ENCODE results near the gene RPS6KL1. TPM values are rescaled to one million over a fixed set of nuclear protein-coding genes. Genes with fewer than 3 reads are reported as not detected.

The RPS6KL1 gene, protein sequence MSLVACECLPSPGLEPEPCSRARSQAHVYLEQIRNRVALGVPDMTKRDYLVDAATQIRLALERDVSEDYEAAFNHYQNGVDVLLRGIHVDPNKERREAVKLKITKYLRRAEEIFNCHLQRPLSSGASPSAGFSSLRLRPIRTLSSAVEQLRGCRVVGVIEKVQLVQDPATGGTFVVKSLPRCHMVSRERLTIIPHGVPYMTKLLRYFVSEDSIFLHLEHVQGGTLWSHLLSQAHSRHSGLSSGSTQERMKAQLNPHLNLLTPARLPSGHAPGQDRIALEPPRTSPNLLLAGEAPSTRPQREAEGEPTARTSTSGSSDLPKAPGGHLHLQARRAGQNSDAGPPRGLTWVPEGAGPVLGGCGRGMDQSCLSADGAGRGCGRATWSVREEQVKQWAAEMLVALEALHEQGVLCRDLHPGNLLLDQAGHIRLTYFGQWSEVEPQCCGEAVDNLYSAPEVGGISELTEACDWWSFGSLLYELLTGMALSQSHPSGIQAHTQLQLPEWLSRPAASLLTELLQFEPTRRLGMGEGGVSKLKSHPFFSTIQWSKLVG
- 1 to 10 TPM; 1.2 to 2.0 (median 1.6) TPM for polyA plus RNA-seq (ENCODE audit: insufficient read length in 4 of 4)

DNA sequence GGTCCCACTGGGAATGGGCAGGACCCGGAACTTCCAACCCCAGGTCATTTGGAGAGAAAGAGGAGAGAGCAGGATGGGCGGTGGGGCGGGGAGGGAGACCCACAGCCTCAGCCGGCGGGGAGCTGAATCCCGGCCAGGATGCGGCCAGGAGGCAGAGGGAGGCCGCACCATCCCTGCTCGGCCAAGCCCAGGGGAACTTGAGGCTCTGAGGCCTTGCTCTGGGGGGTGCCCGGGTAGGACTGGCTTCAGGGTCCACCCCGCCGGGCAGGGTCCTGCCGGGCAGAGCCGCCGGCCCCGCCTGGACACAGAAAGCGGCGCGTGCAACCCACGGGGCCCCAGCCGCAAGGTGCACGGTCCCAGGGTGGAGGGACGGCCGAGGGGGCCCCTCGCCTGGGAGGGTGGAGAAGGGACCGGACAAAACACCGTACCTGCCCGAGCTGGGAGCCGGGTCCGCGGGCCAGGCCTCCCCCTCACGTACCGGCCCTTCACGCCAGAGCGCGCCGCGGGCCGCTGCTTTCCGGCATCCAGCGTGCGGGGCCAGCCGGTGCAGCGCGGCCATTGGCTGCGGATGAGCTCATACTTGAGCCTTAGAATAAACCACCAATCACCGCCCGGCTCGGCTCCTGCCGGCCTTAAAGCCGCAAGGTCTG is at the start of gene RPS6KL1:
Gene RPS6KL1, minus strand, starts transcription at position 509 of the 650 bp plus-strand sequence. CDS start 1,719 bp downstream, outside the sequence.
- DNase-seq (ENCODE audit: low read depth in 4 of 4, low spot score in 3 of 4) = peak; percentile 40 to 69 (median 56)

DNA sequence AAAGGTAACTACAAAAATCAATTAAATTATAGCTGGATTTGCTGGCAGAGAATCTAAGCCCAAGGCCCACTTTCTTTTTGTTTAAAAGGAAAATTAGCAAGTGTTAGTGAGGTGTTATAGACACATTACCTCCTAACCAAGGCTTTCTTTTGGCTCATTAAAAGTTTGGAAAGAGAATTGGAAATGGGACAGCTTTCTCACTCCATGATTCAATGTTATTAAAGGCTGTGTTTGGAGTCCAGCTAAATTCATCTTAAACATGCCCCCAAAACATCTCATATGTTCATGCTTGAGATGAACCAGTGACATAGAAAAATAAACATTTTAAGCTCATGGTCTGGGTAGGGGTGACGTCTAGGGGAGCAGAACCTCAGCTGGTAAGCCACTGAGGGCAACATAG is 45.8 kb upstream of the RPS6KL1 start:
- DNase-seq (ENCODE audit: low read depth in 4 of 4, low spot score in 3 of 4) = no peak

DNA sequence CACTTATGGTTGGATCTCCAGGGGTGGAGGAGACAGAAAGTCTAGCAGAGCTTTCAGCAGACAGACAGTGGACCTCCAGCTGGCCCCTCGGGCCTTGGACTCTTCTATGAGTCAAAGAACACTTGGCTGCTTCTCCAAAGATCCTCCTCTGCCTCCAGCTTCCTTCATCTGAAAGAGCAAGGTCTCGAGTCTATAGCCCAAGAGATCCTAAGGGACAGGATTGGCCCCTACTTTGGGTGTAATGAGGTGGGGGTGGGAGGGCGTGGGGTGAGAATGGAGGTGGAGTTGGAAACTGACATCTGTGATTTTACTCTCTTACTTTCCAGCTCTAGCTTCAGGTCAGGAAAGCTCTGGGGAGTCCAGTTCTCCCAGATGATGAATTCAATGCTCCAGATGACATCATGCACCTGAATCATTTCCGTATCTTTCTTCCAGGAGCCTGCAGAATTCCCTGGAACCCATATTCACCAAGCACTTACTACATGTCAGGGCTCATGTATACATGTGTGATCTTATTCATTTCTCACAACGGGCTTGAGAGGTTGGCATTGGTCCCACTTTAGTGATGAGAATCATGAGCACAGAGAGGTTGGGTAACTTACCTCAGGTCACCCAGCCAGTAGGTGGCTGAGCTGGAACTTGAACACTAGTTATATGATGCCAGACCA is 42.6 kb upstream of the RPS6KL1 start:
- no peak for DNase-seq (ENCODE audit: low read depth in 4 of 4, low spot score in 3 of 4)

DNA sequence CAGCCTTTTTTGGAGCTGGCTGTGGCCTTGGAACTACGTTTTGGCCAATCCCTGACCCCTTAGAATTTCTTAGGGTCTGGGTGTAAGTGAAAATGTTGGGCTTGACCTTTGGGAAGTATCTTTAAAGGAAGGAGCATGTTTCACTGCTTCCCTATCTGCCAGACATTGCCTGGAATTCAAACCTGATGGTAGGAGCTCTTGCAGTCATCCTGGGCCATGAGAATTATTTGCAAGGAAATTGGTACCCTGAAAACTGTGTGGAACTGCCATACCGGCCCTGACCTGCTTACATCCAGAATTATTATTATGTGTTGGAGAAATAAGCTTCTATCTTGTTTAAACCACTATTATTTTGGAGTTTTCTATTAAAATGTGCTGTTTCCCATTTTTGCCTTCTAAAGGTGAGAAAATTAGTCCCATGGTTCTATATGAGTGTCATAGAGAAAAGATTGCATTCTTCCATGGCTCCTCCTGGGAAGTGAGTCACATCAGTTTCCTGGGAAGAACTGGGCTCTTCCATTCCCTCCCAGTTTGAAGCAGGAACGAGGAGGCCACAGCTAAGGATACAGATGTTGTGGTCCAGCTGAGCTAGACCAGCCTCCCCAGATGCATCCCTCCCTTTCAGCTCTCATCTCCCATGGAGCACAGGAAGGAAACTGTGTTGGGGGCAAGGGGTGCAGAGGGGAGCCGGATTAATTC is 41.9 kb upstream of the RPS6KL1 start:
- DNase-seq (ENCODE audit: low read depth in 4 of 4, low spot score in 3 of 4) = no peak

DNA sequence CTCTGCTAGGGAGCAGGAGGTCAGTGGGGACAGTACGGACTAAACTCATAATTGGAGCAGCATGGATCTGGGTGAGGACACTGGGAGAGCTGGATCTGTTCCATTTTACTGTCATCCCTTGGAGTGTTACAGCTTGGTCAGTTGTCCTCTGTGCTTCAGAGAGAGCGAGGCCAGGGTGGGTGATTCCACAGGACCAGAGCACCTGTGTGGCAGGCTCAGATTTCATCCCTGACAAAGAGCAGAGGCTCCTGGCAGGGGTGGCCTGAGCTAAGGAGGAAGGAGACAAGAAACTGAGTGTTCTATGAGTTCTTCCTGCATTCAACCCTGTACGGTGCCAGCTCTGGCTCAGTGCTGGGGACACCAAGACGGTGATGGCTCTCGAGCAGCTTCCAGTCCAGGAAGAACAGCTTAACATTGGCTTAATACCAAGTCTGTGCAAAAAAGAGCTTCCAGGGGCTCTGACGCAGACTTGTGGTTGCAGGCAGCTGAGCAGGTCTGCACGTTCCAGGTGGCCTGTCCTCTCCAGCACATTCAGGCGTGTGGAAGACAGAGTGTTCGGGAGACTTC is 40.7 kb upstream of the RPS6KL1 start:
- DNase-seq (ENCODE audit: low read depth in 4 of 4, low spot score in 3 of 4) = no peak

DNA sequence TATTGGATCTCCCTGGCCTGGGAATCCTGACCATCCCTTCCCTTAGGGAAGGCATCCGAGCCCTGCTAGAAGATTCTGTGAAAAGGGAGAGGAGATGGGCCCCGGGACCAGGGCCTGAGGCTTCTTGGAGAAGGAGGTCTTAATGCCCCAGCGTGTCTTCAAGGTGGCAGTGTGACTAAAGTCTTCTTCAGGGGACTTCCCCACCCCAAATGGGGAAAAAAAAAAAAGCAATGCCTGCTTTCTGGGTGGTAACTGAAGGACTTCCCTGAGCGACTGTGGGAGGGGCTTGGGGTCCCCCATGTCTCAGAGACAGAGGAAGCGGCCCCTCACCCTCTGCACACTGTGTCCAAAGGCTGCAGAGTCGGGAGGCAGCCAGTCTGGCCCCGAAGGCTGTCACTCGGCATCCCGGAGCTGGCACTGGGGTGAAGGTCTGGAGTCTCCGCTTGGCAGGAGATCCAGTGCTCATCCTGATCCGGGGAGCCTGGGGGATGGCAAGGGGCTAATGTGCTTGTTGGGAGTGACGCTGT is 40.2 kb upstream of the RPS6KL1 start:
- DNase-seq (ENCODE audit: low read depth in 4 of 4, low spot score in 3 of 4) = no peak

DNA sequence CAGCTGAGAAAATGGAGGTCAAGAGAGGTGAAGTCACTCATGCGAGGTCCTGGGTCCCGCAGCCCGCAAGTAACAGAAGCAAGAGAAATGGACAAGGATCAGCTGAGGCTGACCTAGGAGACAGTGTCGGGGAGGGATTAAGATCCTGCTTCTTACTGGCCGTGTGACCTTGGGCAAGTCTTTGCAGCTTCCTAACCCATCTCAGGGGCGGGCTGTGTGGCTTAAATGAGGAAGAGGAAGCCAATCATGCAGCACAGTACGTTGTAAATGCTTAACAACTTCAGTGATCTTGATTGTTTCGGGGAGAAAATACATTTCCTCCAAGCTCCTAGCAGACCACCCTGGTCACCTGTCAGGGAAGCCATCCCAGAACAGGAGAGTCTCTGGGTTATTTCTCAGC is 39.4 kb upstream of the RPS6KL1 start:
- DNase-seq (ENCODE audit: low read depth in 4 of 4, low spot score in 3 of 4) = no peak

DNA sequence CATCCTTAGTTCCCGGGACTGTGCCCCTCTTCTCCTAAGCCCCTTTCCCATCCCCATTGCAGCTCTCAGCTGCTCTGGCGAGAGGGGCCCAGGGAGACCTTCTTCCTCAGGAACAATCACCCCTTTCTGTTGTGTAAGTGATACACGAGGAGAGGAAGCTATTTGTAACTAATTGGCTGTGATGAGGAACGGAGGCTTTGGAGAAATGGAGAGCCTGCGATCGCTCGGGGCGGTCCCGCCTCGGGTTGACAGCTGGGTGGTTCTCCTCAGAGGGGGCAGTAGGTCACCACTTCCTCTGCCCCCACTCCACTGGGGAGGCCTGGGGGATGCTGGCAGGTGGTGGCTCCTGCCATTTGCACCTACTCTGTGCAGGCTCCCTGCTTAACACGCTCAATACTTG is 39.0 kb upstream of the RPS6KL1 start:
- DNase-seq (ENCODE audit: low read depth in 4 of 4, low spot score in 3 of 4) = no peak

DNA sequence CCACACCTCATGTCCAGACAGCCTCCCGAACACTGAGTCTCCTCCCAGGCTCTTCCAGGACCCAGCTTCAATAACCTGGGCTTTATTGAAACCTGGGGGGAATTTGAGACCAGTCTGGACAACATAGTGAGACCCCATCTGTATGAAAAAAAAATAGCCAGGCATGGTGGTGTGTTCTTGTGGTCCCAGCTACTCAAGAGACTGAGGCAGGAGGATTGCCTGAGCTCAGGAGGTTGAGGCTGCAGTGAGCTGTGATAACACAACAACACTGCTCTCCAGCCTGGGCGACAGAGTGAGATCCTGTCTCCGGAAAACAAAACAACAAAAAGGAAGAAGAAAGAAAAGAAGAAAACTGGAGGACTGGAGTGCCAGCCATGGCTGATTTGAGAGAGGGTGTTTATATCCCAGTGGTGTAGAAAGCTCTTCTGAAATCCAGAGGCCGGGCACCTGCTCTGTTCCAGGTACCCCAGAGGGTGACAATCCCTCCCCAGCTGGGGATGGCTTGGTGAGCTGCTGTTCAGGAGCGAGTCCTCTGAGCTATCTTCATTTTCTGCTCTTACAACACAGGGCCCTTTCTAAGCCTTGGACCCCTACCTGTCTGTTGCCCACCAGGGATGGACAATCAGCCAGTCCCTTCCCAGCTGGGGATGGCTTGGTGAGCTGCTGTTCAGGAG is 38.3 kb upstream of the RPS6KL1 start:
- DNase-seq (ENCODE audit: low read depth in 4 of 4, low spot score in 3 of 4) = no peak

DNA sequence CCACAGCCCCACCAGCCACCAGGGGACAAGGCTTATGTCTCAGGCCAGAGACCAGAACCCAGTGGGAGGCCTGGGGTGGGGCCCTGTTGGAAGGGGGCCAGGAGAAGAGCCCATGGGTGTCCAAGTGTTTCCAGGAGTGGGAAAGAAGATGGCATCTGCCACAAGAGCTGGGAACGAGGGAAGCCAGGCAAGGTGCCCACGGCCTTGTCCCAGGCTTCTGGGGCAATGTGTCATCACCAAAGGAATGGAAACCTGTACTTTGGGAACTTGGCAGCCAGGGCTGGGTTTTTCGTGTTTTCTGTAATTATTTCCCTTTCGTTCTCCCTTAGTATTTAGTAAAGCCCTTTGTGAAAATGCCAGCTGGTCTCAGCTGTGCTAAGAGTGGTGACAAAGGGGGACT is 37.7 kb upstream of the RPS6KL1 start:
- DNase-seq (ENCODE audit: low read depth in 4 of 4, low spot score in 3 of 4) = no peak

DNA sequence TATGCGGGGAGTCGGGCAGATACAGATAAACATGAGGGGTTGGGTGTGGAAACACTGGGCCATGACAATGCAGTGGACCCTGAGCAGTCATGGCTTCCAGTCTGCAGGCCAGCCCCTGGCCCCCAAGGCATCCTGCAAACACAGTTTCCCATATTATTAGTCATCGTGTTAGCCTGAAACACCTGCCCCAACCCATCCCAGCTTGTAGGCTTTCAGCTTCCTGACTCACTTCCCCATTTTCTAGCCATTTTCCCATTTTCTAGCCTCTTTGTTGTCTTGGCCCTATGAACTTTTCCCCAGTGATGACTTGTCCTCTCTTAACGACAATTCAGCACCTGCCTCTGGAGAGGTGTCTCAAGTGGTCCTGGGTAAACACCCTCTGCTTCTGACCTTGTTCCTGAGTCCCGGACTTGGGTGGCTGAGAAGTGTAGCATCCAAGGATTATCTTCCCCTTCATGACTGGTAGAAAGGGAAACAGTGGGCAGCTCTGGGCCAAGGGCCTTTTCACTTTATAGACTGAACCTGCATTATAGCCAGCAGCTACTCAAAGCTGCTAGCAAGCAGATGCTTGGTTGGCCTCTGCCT is 36.6 kb upstream of the RPS6KL1 start:
- DNase-seq (ENCODE audit: low read depth in 4 of 4, low spot score in 3 of 4) = no peak

DNA sequence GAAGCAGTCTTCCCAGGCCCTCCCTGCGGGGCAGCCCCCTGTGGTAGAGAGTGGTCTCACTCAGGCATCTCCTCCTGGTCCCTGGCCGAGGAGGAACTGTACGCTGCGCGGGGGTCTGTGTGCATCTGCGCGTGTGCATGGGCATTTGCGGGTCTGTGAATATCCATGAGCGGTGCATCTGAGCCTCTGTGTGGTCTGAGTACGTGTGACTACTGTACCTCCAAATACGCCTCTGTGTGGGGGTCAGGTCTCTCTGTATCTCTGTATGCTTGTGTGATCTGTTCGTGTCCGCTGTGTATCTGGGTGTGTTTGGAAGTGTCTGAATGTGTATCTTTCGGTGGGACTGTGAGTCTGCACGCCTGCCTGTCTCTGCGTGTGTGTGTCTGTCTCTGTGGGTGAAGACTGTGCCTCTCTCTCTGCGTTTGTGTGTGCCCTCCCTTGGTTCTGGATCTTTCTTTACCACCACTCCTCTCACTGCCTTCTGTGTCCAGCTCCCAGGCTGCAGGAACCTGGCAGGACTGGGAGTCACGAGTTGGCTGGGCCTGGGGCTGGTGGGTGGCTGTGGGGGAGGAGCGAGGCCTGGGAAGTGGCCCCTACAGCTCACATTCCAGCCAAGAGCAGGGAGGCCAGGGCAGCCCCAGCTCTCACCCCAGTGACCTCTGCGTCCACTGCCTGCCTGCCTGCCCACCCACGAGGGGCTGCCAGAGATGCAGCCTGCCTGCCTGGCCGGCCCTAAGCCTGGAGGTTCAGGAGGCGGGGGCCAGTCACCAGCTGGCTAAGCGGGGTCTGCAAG is 33.4 kb upstream of the RPS6KL1 start:
- DNase-seq (ENCODE audit: low read depth in 4 of 4, low spot score in 3 of 4) = no peak

DNA sequence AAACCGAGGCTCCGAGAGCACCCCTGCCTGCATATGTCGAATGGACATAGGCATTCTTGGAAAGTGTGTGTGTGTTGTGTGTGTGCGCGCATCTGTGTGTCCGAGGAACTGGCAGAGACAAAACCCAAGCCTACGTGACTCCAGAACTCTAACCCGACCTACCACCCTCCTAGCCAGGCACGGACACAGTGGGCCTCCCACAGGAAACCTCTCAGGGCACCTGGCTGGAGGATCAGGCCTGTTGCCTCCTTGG is 32.9 kb upstream of the RPS6KL1 start:
- no peak for DNase-seq (ENCODE audit: low read depth in 4 of 4, low spot score in 3 of 4)

DNA sequence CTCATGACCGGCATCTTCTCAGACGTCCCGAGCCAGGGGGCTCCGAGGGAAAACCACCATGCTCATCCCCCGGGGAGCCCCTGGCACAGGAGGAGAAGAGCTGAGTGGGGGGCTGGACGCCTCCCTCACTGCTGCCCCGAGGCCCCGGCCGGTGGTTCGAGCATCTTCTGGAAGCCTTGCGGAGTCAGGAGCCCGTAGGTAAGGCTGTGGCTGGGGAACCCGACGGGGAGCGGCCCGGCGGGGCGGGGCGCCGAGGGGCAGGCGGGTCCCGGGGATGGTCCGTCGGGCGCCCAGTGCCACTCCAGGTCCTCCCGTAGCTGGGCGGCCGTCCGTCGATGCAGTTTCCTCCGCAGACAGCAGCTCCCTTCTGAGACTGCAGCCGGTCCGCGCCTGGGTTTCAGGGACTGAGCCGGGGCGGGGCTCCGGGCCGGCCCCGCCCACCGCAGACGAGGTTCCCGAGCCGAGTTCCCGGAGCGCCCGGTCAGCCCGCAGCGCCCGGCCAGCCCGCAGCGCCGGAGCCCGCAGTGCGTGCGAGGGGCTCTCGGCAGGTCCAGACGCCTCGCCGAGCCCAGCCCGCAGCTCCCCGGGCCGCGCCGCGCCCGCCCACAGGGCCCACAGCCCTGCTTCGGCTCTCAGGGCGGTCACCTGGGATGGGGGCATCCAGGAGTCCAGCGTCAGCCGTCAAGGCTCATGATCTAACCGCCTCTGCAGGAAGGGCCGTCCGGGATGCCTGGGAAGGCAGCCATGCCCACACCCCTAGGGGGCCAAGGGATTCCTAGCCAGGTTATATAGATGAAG is 32.4 kb upstream of the RPS6KL1 start, which contains the start of gene PGF:
Gene PGF, minus strand, starts transcription at position 369 of the 798 bp plus-strand sequence. Its CDS starts 355 bp downstream, at position 14.
- DNase-seq (ENCODE audit: low read depth in 4 of 4, low spot score in 3 of 4) = no peak

DNA sequence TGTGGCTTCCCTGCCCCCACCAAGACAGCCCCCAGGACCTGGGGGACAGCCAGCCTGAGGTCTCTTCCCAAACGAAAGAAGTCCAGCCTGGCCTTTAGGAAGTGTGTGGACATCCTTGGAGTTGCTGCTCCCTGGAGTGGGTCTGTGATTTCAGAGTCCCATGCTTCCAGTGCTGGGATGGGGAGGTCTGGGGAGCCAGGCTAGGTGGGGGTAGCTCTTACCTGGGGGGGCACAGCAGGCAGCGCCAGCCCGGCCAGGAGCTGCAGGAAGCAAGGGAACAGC is 31.8 kb upstream of the RPS6KL1 start:
- no peak for DNase-seq (ENCODE audit: low read depth in 4 of 4, low spot score in 3 of 4)

DNA sequence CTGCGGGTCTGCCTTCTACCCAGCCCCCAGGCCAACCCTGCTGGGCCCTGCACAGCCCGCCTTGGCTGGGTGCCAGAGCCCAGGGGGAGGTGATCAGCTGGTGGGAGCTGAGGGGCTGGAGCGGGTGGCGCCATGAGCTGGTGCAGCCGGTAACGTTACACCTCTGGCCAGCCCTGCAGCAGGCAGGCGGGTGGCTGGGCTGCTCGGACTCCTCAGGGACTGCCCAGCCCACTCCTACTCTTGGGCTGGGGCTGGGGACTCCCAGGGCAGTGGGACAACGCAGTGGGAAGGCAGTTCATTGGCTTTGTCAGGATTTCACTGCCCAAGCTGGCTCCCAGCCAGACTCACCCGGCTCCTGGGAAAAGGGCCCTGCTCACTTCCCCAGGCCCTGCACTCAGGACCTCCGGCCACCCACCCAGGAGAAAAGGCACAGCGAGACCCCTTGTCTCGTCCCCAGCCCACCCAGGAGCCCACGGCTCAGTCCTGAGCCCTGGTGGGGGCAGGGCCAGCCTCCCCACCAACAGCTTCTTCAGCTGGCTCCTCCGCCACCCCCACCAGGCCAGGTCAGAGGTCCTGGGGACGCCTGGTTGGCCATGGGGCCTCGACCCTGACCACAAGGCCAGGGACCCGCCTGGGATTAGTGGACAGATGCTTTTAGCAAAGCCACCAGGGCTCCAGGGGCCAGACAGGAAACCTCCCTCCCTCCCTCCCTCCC is 31.3 kb upstream of the RPS6KL1 start:
- peak in 2 of 4 donors; percentile 62 for DNase-seq (ENCODE audit: low read depth in 4 of 4, low spot score in 3 of 4)

DNA sequence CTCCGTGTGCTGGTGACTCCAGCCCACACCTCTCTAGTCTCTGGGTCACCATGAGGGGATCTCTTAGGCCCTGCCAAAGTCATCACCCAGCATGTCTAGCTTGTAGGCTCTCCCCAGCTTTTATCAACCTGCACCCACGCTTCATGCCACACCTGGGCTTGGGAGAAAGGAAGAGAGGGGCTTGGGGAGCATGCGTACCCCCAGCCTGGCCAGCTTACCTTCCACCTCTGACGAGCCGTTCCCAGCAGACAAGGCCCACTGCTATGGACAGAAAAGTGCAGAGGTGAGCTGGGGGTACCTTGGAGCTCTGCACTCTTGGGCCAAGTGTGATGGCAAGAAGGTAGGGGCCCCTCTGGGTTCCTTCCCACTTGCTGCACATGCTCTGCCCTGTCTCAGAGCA is 30.6 kb upstream of the RPS6KL1 start:
- DNase-seq (ENCODE audit: low read depth in 4 of 4, low spot score in 3 of 4) = no peak
